ENCODE data around the gene SPTLC1. TPM values are rescaled to one million over a fixed set of nuclear protein-coding genes. Genes with fewer than 3 reads are reported as not detected.

SPTLC1 gene
- total RNA-seq, 1 donor from 2014 or later, result 66.5 TPM

DNA sequence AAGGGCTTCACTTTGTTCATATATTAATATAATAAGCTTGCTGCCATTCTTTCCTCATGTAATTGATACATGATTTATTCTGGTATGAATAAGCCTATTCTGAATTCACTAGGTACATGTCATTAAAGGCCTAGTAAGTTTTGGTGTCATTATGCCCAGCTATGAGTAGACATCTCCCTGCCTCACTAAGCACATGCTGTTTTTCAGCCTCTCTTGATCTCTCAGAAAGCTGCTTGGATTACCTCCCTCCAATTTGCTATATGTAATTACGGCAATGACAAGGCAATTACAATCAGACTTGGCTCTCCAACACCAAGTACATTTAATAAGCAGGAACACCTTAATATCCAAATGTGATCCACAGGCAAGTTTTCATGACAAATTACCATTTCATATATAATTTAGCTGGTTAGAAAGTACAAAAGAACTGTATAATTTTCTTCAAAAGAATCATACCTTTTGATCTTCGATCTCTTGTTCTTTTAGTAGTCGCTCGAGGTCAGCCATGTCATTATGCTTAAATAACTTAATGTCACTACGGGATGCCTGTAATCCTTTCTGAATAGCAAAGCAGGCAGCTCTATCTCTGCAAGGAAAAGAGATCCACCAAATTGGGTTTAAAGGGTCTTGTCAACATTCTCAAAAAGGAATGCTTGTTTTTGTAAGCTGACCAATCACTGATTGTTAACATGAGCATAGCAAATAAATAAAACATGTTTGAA lies 56.3 kb downstream of the SPTLC1 start:
- no peaks in the 10 kb centered on the region for H3K4me1 ChIP-seq
- ATAC-seq, result no peak
- TF ChIP-seq, protein P1, sequence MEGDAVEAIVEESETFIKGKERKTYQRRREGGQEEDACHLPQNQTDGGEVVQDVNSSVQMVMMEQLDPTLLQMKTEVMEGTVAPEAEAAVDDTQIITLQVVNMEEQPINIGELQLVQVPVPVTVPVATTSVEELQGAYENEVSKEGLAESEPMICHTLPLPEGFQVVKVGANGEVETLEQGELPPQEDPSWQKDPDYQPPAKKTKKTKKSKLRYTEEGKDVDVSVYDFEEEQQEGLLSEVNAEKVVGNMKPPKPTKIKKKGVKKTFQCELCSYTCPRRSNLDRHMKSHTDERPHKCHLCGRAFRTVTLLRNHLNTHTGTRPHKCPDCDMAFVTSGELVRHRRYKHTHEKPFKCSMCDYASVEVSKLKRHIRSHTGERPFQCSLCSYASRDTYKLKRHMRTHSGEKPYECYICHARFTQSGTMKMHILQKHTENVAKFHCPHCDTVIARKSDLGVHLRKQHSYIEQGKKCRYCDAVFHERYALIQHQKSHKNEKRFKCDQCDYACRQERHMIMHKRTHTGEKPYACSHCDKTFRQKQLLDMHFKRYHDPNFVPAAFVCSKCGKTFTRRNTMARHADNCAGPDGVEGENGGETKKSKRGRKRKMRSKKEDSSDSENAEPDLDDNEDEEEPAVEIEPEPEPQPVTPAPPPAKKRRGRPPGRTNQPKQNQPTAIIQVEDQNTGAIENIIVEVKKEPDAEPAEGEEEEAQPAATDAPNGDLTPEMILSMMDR (IDR thresholded peaks at IDR 0.05), result no peak
- no peak for DNase-seq
- H3K36me3 ChIP-seq, result peaks cover 48% of the 10 kb centered on the region
- H3K27me3 ChIP-seq, result no peaks in the 10 kb centered on the region
- no peak overlapping the region for H3K4me3 ChIP-seq
- intact Hi-C loops (cut with DNase I), result no loop called here
- H3K27ac ChIP-seq, result no peak overlapping the region
- peaks cover 17% of the 10 kb centered on the region for H3K9me3 ChIP-seq

GRCh38 chr9:92058026-92058425 lies 57.2 kb downstream of the SPTLC1 start:
- H3K27me3 ChIP-seq, result no peaks in the 10 kb centered on the region
- intact Hi-C loops (cut with DNase I), result no loop called here
- peaks cover 17% of the 10 kb centered on the region for H3K9me3 ChIP-seq
- DNase-seq (no peak), ATAC-seq (no peak)
- TF ChIP-seq, protein P1 (IDR thresholded peaks at IDR 0.05), result no peak
- no peak overlapping the region for H3K27ac ChIP-seq
- no peak overlapping the region for H3K4me3 ChIP-seq
- H3K36me3 ChIP-seq, result peaks cover 56% of the 10 kb centered on the region
- no peaks in the 10 kb centered on the region for H3K4me1 ChIP-seq

GRCh38 chr9:92057226-92057625 lies 58.0 kb downstream of the SPTLC1 start:
- no peak for DNase-seq
- ATAC-seq, result no peak
- intact Hi-C loops (cut with DNase I), result no loop called here
- Histone ChIP-seq H3K27me3 (no peaks in the 10 kb centered on the region), H3K27ac (no peak overlapping the region), H3K4me3 (no peak overlapping the region), H3K4me1 (no peaks in the 10 kb centered on the region), H3K36me3 (peaks cover 58% of the 10 kb centered on the region), H3K9me3 (peaks cover 12% of the 10 kb centered on the region)
- TF ChIP-seq, protein P1 (IDR thresholded peaks at IDR 0.05), result no peak

- Histone ChIP-seq H3K4me1 (no peaks in the 10 kb centered on the region), H3K4me3 (no peak overlapping the region), H3K27me3 (no peaks in the 10 kb centered on the region), H3K36me3 (peaks cover 58% of the 10 kb centered on the region), H3K9me3 (no peaks in the 10 kb centered on the region), H3K27ac (no peak overlapping the region)
- no peak for ATAC-seq
- intact Hi-C loops (cut with DNase I), result no loop called here
- TF ChIP-seq, protein P1 (IDR thresholded peaks at IDR 0.05), result no peak
- no peak for DNase-seq
These were observed 59.6 kb downstream of the SPTLC1 start for GRCh38 chr9:92055624-92056023.

- Histone ChIP-seq H3K4me3 (no peak overlapping the region), H3K4me1 (no peaks in the 10 kb centered on the region), H3K27ac (no peak overlapping the region), H3K36me3 (peaks cover 63% of the 10 kb centered on the region), H3K27me3 (no peaks in the 10 kb centered on the region), H3K9me3 (no peaks in the 10 kb centered on the region)
- DNase-seq, result no peak
- intact Hi-C loops (cut with DNase I), result no loop called here
- TF ChIP-seq, protein P1 (IDR thresholded peaks at IDR 0.05), result no peak
- no peak for ATAC-seq
These were observed 66.1 kb downstream of the SPTLC1 start for GRCh38 chr9:92048924-92049625.

Measured in upper lobe of right lung (tissue), 1 donor.